Osteocyte (in vitro differentiated cells): ENCODE measurements around the gene MAP4K4. TPM values are rescaled to one million over a fixed set of nuclear protein-coding genes. Genes with fewer than 3 reads are reported as not detected.

Source experiments
- DNase-seq: peaks from one replicate; pipeline ENCODE4 v3.0.0; 2021; ENCODE audit warnings: mixed read lengths; ENCODE audit not compliant: unreplicated experiment; ENCODE audit errors: extremely low spot score
- H3K27ac Mint-ChIP-seq: one replicate; pipeline ENCODE4 v1.8.0; 2021; ENCODE audit warnings: mild to moderate bottlenecking, mixed read lengths; ENCODE audit not compliant: unreplicated experiment
- H3K27me3 Mint-ChIP-seq: one replicate; pipeline ENCODE4 v1.8.0; 2021; ENCODE audit warnings: mixed read lengths; ENCODE audit not compliant: unreplicated experiment
- H3K36me3 Mint-ChIP-seq: one replicate; pipeline ENCODE4 v1.8.0; 2021; ENCODE audit warnings: mixed read lengths; ENCODE audit not compliant: unreplicated experiment
- H3K4me1 Mint-ChIP-seq: one replicate; pipeline ENCODE4 v1.8.0; 2021; ENCODE audit warnings: mixed read lengths; ENCODE audit not compliant: unreplicated experiment
- H3K4me3 Mint-ChIP-seq: one replicate; pipeline ENCODE4 v1.8.0; 2021; ENCODE audit warnings: mild to moderate bottlenecking, moderate library complexity, mixed read lengths; ENCODE audit not compliant: unreplicated experiment
- H3K9me3 Mint-ChIP-seq: one replicate; pipeline ENCODE4 v1.8.0; 2021; ENCODE audit warnings: mixed read lengths; ENCODE audit not compliant: unreplicated experiment
- total RNA-seq: library from RNA; stranded (reverse); gene quantifications from 2 replicates; pipeline ENCODE4 v1.2.1, GENCODE V29; 2021
- TF ChIP-seq, protein P1 (sequence below): fragments of 200-600 bp; sonication (generic); IDR thresholded peaks from 2 replicates; pipeline ENCODE4 v1.5.0; 2021; ENCODE audit warnings: antibody characterized with exemption, mild to moderate bottlenecking, moderate library complexity

Gene MAP4K4
- total RNA-seq, 1 donor from 2014 or later: 126 TPM

DNA sequence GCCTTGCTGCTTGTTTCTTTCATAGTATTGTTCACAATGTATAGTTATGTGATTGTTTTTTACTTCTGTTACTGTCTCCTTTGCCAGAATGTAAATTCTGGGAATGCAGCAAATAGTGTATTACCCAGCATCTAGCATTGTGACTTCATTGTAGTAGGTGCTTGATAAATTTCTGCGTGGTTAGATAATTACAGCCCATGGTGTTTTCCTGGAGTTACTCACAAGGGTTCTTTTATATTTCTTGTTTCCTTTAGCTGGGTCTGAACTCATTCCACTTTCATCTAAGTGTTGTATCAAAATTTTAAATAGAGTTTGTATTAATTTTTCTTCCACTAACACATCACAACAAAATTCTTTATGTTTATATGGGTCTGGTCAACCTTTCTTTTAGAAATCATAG, 132.6 kb downstream of the MAP4K4 start:
- Mint-ChIP-seq H3K4me3 (no peak overlapping the region), H3K27me3 (no peaks in the 10 kb centered on the region), H3K4me1 (peaks cover 41% of the 10 kb centered on the region), H3K27ac (no peak overlapping the region), H3K9me3 (no peaks in the 10 kb centered on the region), H3K36me3 (peaks cover 32% of the 10 kb centered on the region)
- TF ChIP-seq, protein P1, sequence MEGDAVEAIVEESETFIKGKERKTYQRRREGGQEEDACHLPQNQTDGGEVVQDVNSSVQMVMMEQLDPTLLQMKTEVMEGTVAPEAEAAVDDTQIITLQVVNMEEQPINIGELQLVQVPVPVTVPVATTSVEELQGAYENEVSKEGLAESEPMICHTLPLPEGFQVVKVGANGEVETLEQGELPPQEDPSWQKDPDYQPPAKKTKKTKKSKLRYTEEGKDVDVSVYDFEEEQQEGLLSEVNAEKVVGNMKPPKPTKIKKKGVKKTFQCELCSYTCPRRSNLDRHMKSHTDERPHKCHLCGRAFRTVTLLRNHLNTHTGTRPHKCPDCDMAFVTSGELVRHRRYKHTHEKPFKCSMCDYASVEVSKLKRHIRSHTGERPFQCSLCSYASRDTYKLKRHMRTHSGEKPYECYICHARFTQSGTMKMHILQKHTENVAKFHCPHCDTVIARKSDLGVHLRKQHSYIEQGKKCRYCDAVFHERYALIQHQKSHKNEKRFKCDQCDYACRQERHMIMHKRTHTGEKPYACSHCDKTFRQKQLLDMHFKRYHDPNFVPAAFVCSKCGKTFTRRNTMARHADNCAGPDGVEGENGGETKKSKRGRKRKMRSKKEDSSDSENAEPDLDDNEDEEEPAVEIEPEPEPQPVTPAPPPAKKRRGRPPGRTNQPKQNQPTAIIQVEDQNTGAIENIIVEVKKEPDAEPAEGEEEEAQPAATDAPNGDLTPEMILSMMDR: no peak
- no peak for DNase-seq

DNA sequence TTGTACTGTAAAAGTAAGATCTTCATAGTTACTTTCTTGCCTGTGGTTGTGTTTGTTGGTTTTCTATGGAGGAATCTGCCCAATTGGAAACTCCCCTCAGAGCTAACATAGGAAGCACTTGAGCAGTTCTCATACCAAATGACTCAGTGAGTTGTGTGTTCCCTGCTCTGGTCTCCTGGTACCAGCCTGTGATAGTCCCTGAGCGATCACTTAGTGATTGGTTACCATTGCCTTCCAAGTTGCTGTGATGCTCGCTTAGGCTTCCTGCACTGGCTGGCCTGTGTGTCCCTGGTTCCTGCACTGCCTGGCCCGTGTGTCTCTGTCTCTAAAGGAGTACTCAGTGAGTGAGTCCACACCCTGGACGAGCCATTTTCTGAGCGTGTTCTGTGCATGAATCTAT, 133.0 kb downstream of the MAP4K4 start:
- Mint-ChIP-seq H3K4me3 (no peak overlapping the region), H3K27ac (peak overlapping the region; percentile 7), H3K36me3 (peaks cover 34% of the 10 kb centered on the region), H3K27me3 (no peaks in the 10 kb centered on the region), H3K4me1 (peaks cover 41% of the 10 kb centered on the region), H3K9me3 (no peaks in the 10 kb centered on the region)
- TF ChIP-seq, protein P1: no peak
- DNase-seq: no peak

DNA sequence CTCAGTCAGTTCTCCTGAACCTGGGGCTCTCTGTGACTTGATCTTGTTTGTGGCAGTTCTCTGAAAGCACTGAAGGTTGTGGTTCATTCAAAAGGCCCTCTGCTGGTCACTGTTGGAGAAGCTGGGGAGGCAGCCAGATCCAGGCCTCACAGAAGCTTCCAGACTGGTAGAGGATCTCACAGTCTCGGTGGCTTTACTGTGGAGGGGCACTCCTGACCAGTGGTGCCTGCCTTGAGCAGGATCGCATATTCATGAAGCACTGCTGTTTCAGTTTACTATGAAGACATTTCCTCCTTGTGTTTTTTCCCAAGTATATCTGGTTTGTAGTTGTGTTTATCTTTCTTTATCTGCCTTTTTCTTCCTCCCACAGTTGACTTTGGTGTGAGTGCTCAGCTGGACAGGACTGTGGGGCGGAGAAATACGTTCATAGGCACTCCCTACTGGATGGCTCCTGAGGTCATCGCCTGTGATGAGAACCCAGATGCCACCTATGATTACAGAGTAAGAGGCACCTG, 133.9 kb downstream of the MAP4K4 start:
- TF ChIP-seq, protein P1: peak; percentile 86
- H3K27me3 Mint-ChIP-seq: no peaks in the 10 kb centered on the region
- peak overlapping the region; percentile 59 for H3K27ac Mint-ChIP-seq
- H3K4me3 Mint-ChIP-seq: no peak overlapping the region
- peak; percentile 87 for DNase-seq
- H3K9me3 Mint-ChIP-seq: no peaks in the 10 kb centered on the region
- H3K36me3 Mint-ChIP-seq: peaks cover 39% of the 10 kb centered on the region
- peaks cover 42% of the 10 kb centered on the region for H3K4me1 Mint-ChIP-seq

DNA sequence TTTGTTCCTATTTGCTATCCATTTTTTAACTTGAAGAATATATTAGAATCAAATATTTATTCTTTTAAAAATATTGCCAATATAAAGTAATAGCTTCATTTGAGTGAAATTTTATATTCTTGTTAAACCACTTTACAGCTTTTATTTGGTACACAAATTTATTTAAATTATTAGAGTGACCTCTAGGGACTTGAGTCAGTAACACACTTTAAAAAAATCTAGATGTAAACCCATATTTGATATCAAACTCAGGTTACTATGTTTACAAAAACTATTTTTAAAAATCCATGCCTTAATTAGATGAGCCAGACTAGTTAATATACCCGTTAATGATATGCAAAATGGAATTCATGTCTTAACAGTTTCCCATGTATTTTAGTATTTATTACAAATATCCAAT, 134.6 kb downstream of the MAP4K4 start:
- H3K36me3 Mint-ChIP-seq: peaks cover 38% of the 10 kb centered on the region
- peaks cover 40% of the 10 kb centered on the region for H3K4me1 Mint-ChIP-seq

DNA sequence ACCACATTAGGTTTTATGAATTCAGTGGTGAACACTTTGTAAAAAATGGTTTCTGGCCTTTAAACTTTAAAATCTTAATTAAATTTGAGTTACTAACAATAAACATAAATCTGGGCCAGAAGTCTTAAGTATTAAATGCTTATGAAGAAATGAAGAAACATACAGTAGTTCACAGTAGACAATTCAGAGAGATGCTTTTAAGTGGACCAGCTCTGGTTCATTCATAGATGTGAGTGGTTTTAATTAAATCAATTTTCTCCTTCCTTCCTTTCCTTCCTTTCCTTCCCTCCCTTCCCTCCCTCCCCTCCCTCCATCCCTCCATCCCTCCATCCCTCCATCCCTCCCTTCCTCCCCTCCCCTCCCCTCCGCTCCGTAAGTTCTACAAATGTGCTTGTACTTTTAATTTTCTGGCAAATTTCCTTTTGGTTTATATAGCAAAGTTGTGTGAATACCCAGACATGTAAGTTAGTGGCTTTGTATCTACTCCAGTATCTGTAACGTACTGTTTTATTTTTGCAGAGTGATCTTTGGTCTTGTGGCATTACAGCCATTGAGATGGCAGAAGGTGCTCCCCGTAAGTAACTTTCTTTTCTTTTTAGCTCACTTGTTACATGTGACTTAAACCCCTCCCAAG, 136.5 kb downstream of the MAP4K4 start:
- Mint-ChIP-seq H3K4me1 (peaks cover 25% of the 10 kb centered on the region), H3K27me3 (no peaks in the 10 kb centered on the region), H3K9me3 (no peaks in the 10 kb centered on the region), H3K27ac (no peak overlapping the region), H3K4me3 (no peak overlapping the region), H3K36me3 (peaks cover 49% of the 10 kb centered on the region)
- TF ChIP-seq, protein P1: no peak
- no peak for DNase-seq

More for the DNA sequence above, 134.6 kb downstream of the MAP4K4 start:
- Mint-ChIP-seq H3K27ac (no peak overlapping the region), H3K9me3 (no peaks in the 10 kb centered on the region), H3K4me3 (no peak overlapping the region), H3K27me3 (no peaks in the 10 kb centered on the region)
- TF ChIP-seq, protein P1: peak; percentile 48
- no peak for DNase-seq
